Fibroblast of lung (primary cell): ENCODE data around the gene ACBD6. TPM values are rescaled to one million over a fixed set of nuclear protein-coding genes. Genes with fewer than 3 reads are reported as not detected.

Experiments
- DNase-seq, 2 donors: peaks; one replicate each; pipeline versions ENCODE4 v3.0.0 to v3.0.0-alpha.2; 2010; ENCODE audit warnings: low read depth in 2 of 2
- H2AFZ ChIP-seq: 2 replicates; pipeline ENCODE4 v1.5.1; 2012; ENCODE audit warnings: low read length, control low read depth, inconsistent platforms
- H3K27ac ChIP-seq: 2 replicates; pipeline ENCODE4 v1.5.1; 2011; ENCODE audit warnings: low read length, control low read depth; ENCODE audit not compliant: insufficient read depth
- H3K27me3 ChIP-seq: 2 replicates; pipeline ENCODE4 v1.5.1; 2011; ENCODE audit warnings: mild to moderate bottlenecking, low read length; ENCODE audit not compliant: control insufficient read depth, insufficient read depth
- H3K36me3 ChIP-seq: 2 replicates; pipeline ENCODE4 v1.5.1; 2011; ENCODE audit warnings: low read length; ENCODE audit not compliant: control insufficient read depth, insufficient read depth
- H3K4me1 ChIP-seq: 2 replicates; pipeline ENCODE4 v1.5.1; 2011; ENCODE audit warnings: low read length; ENCODE audit not compliant: control insufficient read depth, insufficient read depth; ENCODE audit errors: extremely low read depth
- H3K4me2 ChIP-seq: 2 replicates; pipeline ENCODE4 v1.5.1; 2011; ENCODE audit warnings: low read length, control low read depth; ENCODE audit not compliant: insufficient read depth; ENCODE audit errors: extremely low read depth
- H3K4me3 ChIP-seq, 4 experiments: fragments of 200-600 bp in 1 of 4; sonication (generic) in 1 of 4; replicated peaks in 1 of 4; 2 replicates each; pipeline ENCODE4 v1.5.1; 2011 to 2016; ENCODE audit warnings: low read length in 4 of 4, low read depth in 3 of 4, mild to moderate bottlenecking in 3 of 4, control low read depth in 2 of 4, inconsistent platforms in 1 of 4, mixed read lengths in 1 of 4; ENCODE audit not compliant: insufficient read depth in 1 of 4; ENCODE audit errors: control extremely low read depth in 1 of 4
- H3K79me2 ChIP-seq: 2 replicates; pipeline ENCODE4 v1.5.1; 2012; ENCODE audit warnings: mild to moderate bottlenecking, low read length, inconsistent platforms; ENCODE audit not compliant: control insufficient read depth, insufficient read depth
- H3K9ac ChIP-seq: 2 replicates; pipeline ENCODE4 v1.5.1; 2011; ENCODE audit warnings: mild to moderate bottlenecking, low read length, control low read depth; ENCODE audit not compliant: insufficient read depth
- H3K9me3 ChIP-seq: 2 replicates; pipeline ENCODE4 v1.5.1; 2012; ENCODE audit warnings: low read depth, low read length; ENCODE audit not compliant: control insufficient read depth, insufficient read depth
- H4K20me1 ChIP-seq: 2 replicates; pipeline ENCODE4 v1.5.1; 2011; ENCODE audit warnings: low read length; ENCODE audit not compliant: control insufficient read depth, insufficient read depth; ENCODE audit errors: extremely low read depth
- CTCF ChIP-seq, 2 donors: IDR thresholded peaks in 1 of 2; conservative IDR thresholded peaks in 1 of 2; 1 replicate in 1 of 2; 2 replicates in 1 of 2; pipeline ENCODE4 v1.5.1; 2011 to 2012; ENCODE audit warnings: low read length in 2 of 2, control low read depth in 1 of 2, inconsistent platforms in 1 of 2, low read depth in 1 of 2, mild to moderate bottlenecking in 1 of 2
- EZH2 ChIP-seq: IDR thresholded peaks from 2 replicates; pipeline ENCODE4 v1.5.1; 2012; ENCODE audit warnings: low read length, control low read depth, mild to moderate bottlenecking; ENCODE audit errors: missing control alignments
- polyA plus RNA-seq, 2 donors: library from polyadenylated mRNA; depleted of rRNA in 1 of 2; stranded (reverse) in 1 of 2; unstranded in 1 of 2; fragments of >200 nt; gene quantifications; 2 replicates each; pipeline ENCODE4 v1.2.1, GENCODE V29; 2011 to 2012; ENCODE audit warnings: missing spikeins in 1 of 2
- total RNA-seq: library from RNA; depleted of rRNA; stranded (reverse); fragments of >200 nt; gene quantifications from 2 replicates; pipeline ENCODE4 v1.2.1, GENCODE V29; 2014

Gene ACBD6
- total and polyA plus RNA-seq, 2 donors (not counting 1 experiment from before 2014, with no cell fraction given) = 63.4 to 78.7 TPM

DNA sequence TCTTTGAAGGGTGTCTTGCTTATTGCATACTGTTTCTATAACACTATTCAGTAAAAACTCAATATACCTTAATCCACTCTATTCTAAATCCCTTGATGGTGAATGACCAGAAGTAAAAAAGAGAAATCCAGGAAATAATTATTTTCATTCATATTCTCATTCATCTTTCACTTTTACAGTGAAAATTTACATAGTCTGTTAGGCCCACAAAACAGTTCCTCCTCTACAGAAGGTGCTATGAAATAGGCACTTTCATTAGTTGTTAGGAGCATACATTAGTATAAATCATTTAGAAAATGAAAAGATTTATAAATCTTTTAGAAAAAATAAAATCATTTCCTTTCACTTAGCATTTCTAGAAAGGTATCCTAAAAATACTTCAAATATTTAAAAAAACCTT is 157.2 kb downstream of the ACBD6 start:
- H2AFZ ChIP-seq = no peak overlapping the region
- H3K9me3 ChIP-seq = no peaks in the 10 kb centered on the region
- no peak overlapping the region for H3K9ac ChIP-seq
- H3K27ac ChIP-seq = no peak overlapping the region
- H3K4me2 ChIP-seq = no peak overlapping the region
- TF ChIP-seq EZH2 = no peak
- no peak for TF ChIP-seq CTCF (conservative IDR thresholded peaks at IDR 0.05 in 1 of 2, IDR thresholded peaks at IDR 0.05 in 1 of 2; ENCODE audit: low read depth in 1 of 2, low read length in 2 of 2)
- H3K4me1 ChIP-seq = no peaks in the 10 kb centered on the region
- H4K20me1 ChIP-seq = no peaks in the 10 kb centered on the region
- no peaks in the 10 kb centered on the region for H3K27me3 ChIP-seq
- H3K79me2 ChIP-seq = no peaks in the 10 kb centered on the region
- no peaks in the 10 kb centered on the region for H3K36me3 ChIP-seq
- H3K4me3 ChIP-seq = no peak overlapping the region
- DNase-seq = no peak

- Histone ChIP-seq H4K20me1 (no peaks in the 10 kb centered on the region), H3K27me3 (no peaks in the 10 kb centered on the region), H3K4me2 (no peak overlapping the region), H3K4me1 (no peaks in the 10 kb centered on the region), H3K36me3 (no peaks in the 10 kb centered on the region), H3K9ac (no peak overlapping the region), H2AFZ (no peak overlapping the region), H3K79me2 (no peaks in the 10 kb centered on the region), H3K9me3 (no peaks in the 10 kb centered on the region), H3K4me3 (no peak overlapping the region), H3K27ac (no peak overlapping the region)
- TF ChIP-seq CTCF (conservative IDR thresholded peaks at IDR 0.05 in 1 of 2, IDR thresholded peaks at IDR 0.05 in 1 of 2; ENCODE audit: low read depth in 1 of 2, low read length in 2 of 2) (no peak), EZH2 (no peak)
- DNase-seq = peak; percentile 44
Measured at GRCh38 chr1:180343921-180344769, 158.2 kb downstream of the ACBD6 start.

DNA sequence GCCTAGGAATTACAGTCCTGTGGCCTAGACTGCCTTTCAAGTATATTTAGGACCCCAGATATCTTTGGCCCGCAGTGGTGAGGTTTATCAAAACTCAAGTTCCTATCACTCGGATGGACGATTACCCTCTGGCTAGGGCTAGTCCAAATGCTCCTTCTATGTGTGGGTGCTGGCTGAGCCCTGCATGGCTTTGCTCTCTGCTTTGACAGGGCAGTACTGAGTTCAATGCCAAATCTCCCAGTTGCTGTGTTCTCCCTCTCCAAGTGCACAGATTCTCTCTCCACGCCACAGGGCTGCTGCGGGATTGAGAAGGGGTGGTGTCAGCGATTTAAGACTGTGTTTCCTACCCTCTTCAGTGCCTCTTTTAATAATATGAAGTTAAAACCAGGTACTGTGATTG is 175.3 kb downstream of the ACBD6 start:
- Histone ChIP-seq H3K4me2 (no peak overlapping the region), H3K27me3 (no peaks in the 10 kb centered on the region)
- no peak for TF ChIP-seq EZH2
- no peak for TF ChIP-seq CTCF (conservative IDR thresholded peaks at IDR 0.05 in 1 of 2, IDR thresholded peaks at IDR 0.05 in 1 of 2; ENCODE audit: low read depth in 1 of 2, low read length in 2 of 2)

More for the DNA sequence above, 175.3 kb downstream of the ACBD6 start:
- no peaks in the 10 kb centered on the region for H3K4me1 ChIP-seq
- no peak overlapping the region for H3K9ac ChIP-seq
- DNase-seq = no peak
- H3K9me3 ChIP-seq = no peaks in the 10 kb centered on the region
- no peak overlapping the region for H2AFZ ChIP-seq
- no peaks in the 10 kb centered on the region for H3K36me3 ChIP-seq
- H4K20me1 ChIP-seq = no peaks in the 10 kb centered on the region
- no peak overlapping the region for H3K27ac ChIP-seq
- H3K79me2 ChIP-seq = no peaks in the 10 kb centered on the region
- no peak overlapping the region for H3K4me3 ChIP-seq
